ENCODE measurements around the gene KLF5.

- TF ChIP-seq RFX5 (IDR thresholded peaks at IDR 0.05; ENCODE audit: low read depth, low read length): no peak
- TF ChIP-seq CTCF (conservative IDR thresholded peaks at IDR 0.05; ENCODE audit: low read depth, low read length): no peak
- no peak for TF ChIP-seq RAD21 (IDR thresholded peaks at IDR 0.05; ENCODE audit: low read length)
- no peak for TF ChIP-seq CEBPB (IDR thresholded peaks at IDR 0.05; ENCODE audit: low read depth, low read length)
- no peak for TF ChIP-seq POLR2A (IDR thresholded peaks at IDR 0.05; ENCODE audit: low read depth, low read length)
- no peak for TF ChIP-seq BHLHE40 (IDR thresholded peaks at IDR 0.05; ENCODE audit: low read depth, low read length)
- no peak for TF ChIP-seq USF2 (IDR thresholded peaks at IDR 0.05; ENCODE audit: low read depth, low read length)
- no peak for TF ChIP-seq FOS (IDR thresholded peaks at IDR 0.05; ENCODE audit: low read depth, low read length)
- no peak for TF ChIP-seq RCOR1 (IDR thresholded peaks at IDR 0.05; ENCODE audit: insufficient replicate concordance, low read length)
- no peak for TF ChIP-seq MXI1 (IDR thresholded peaks at IDR 0.05; ENCODE audit: borderline replicate concordance, low read depth, low read length)
Observed at GRCh38 chr13:73045031-73045430, 13.8 kb upstream of the KLF5 start.
